Glutamatergic neuron (in vitro differentiated cells): ENCODE measurements around the gene HTRA2. TPM values are rescaled to one million over a fixed set of nuclear protein-coding genes. Genes with fewer than 3 reads are reported as not detected.

Experiments
- DNase-seq: peaks from one replicate; pipeline ENCODE4 v3.0.0; 2022
- H3K27ac Mint-ChIP-seq: one replicate; pipeline ENCODE4 v1.8.0; 2020; ENCODE audit warnings: mild to moderate bottlenecking, mixed read lengths, inconsistent platforms; ENCODE audit not compliant: unreplicated experiment
- H3K27me3 Mint-ChIP-seq: one replicate; pipeline ENCODE4 v1.8.0; 2020; ENCODE audit warnings: mild to moderate bottlenecking, moderate library complexity, mixed read lengths, inconsistent platforms; ENCODE audit not compliant: unreplicated experiment
- H3K36me3 Mint-ChIP-seq: one replicate; pipeline ENCODE4 v1.8.0; 2020; ENCODE audit warnings: mild to moderate bottlenecking, mixed read lengths, inconsistent platforms; ENCODE audit not compliant: unreplicated experiment
- H3K4me1 Mint-ChIP-seq: one replicate; pipeline ENCODE4 v1.8.0; 2020; ENCODE audit warnings: mild to moderate bottlenecking, low read depth, mixed read lengths, inconsistent platforms; ENCODE audit not compliant: unreplicated experiment
- H3K4me3 Mint-ChIP-seq: one replicate; pipeline ENCODE4 v1.8.0; 2020; ENCODE audit warnings: mild to moderate bottlenecking, mixed read lengths, inconsistent platforms; ENCODE audit not compliant: unreplicated experiment
- H3K9me3 Mint-ChIP-seq: one replicate; pipeline ENCODE4 v1.8.0; 2020; ENCODE audit warnings: mild to moderate bottlenecking, moderate library complexity, mixed read lengths, inconsistent platforms; ENCODE audit not compliant: unreplicated experiment
- total RNA-seq: library from RNA; stranded (reverse); fragmentation: NEBNext Ultra II Directional; extraction: Animal tissue kit (Norgen Biotek cat#: 25700); gene quantifications from one replicate; pipeline ENCODE4 v1.2.1, GENCODE V29; 2021; ENCODE audit not compliant: unreplicated experiment
- TF ChIP-seq, protein P1 (sequence below): fragments of 200-600 bp; sonication (generic); IDR thresholded peaks from one replicate; pipeline ENCODE4 v1.5.0; 2021; ENCODE audit not compliant: partially characterized antibody, unreplicated experiment

The HTRA2 gene
- total RNA-seq, 1 donor from 2014 or later: 46.7 TPM

DNA sequence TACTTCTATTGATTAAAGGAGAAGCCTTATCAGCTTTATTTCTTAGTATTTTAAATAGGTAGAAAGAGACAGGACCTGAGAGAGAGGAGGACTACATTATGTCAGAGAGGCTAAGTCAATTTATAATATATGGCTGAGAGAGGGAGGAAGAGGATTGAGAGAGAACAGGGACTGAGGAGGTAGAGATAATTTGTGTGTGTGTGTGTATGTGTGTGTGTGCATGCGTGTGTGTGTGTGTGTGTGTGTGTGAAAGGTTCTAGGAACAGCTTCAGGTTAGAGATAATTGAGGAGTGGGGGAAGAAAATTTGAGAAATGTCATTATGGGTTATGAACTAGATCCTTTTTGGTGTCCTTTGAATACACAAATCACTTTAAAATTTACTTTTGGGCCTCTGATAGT, 40.0 kb downstream of the HTRA2 start:
- Mint-ChIP-seq H3K27me3 (peaks cover 10% of the 10 kb centered on the region), H3K9me3 (no peaks in the 10 kb centered on the region), H3K4me3 (no peak overlapping the region), H3K36me3 (no peaks in the 10 kb centered on the region), H3K27ac (no peak overlapping the region), H3K4me1 (no peaks in the 10 kb centered on the region)
- DNase-seq: no peak
- TF ChIP-seq, protein P1, sequence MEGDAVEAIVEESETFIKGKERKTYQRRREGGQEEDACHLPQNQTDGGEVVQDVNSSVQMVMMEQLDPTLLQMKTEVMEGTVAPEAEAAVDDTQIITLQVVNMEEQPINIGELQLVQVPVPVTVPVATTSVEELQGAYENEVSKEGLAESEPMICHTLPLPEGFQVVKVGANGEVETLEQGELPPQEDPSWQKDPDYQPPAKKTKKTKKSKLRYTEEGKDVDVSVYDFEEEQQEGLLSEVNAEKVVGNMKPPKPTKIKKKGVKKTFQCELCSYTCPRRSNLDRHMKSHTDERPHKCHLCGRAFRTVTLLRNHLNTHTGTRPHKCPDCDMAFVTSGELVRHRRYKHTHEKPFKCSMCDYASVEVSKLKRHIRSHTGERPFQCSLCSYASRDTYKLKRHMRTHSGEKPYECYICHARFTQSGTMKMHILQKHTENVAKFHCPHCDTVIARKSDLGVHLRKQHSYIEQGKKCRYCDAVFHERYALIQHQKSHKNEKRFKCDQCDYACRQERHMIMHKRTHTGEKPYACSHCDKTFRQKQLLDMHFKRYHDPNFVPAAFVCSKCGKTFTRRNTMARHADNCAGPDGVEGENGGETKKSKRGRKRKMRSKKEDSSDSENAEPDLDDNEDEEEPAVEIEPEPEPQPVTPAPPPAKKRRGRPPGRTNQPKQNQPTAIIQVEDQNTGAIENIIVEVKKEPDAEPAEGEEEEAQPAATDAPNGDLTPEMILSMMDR: no peak

DNA sequence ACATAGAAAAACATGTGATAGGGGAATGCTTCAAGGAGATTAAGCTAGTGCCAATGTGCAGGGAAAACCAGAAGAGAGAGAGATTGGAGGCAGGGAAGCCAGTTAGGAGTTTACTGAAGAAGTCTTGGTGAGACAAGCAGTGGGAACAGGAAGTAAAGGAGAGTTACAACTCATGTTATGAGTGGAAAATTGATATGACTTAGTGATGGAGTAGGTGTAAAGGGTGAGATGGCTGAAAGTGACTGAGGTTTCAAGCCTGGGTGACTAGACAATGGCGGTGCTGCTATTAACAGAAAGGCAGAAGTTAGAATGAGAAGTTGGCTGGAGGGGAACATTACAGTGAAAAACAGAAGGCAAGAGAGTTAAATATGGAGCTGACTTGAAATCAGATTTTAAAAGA, 41.3 kb downstream of the HTRA2 start:
- Mint-ChIP-seq H3K36me3 (no peaks in the 10 kb centered on the region), H3K4me1 (peaks cover 6% of the 10 kb centered on the region), H3K27ac (no peak overlapping the region), H3K9me3 (no peaks in the 10 kb centered on the region), H3K27me3 (peaks cover 6% of the 10 kb centered on the region), H3K4me3 (no peak overlapping the region)
- no peak for DNase-seq
- TF ChIP-seq, protein P1: no peak

DNA sequence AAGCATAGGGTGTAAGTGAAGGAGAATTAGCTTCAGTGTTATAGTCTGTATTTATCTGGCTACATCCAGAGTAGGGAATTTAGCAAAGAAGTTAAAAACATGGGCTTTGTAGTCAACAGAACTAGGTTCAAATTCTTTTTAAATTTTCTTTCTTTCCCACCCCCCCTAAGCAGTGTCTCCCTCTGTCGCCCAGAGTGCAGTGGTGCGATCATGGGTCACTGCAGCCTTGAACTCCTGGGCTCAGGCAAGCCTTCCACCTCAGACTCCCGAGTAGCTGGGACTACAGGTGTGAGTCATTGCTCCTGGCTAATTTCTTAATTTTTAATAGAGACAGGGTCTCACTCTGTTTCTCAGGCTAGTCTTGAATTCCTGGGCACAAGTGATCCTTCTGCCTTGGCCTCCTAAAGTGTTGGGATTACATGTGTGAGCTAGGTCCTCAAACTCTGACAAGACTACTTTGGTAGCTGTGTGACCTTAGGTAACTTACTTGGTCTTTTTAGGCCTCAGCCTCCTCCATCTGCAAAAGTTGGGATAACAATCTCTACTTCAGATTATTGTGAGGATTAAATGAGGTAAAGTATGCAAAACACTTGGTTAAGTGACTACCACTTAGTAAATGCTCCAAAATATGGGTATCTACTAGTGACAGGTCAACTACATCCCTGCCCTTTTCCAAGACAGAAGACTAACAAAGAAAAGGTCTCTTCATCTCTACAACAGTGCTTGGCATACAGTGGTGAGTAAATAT, 42.6 kb downstream of the HTRA2 start:
- Mint-ChIP-seq H3K27ac (no peak overlapping the region), H3K36me3 (no peaks in the 10 kb centered on the region), H3K4me3 (no peak overlapping the region), H3K9me3 (peaks cover 2% of the 10 kb centered on the region), H3K27me3 (peaks cover 4% of the 10 kb centered on the region), H3K4me1 (peaks cover 13% of the 10 kb centered on the region)
- TF ChIP-seq, protein P1: no peak
- no peak for DNase-seq

- H3K36me3 Mint-ChIP-seq: no peaks in the 10 kb centered on the region
- peaks cover 3% of the 10 kb centered on the region for H3K9me3 Mint-ChIP-seq
- TF ChIP-seq, protein P1: no peak
- no peak overlapping the region for H3K4me3 Mint-ChIP-seq
- H3K4me1 Mint-ChIP-seq: peaks cover 13% of the 10 kb centered on the region
- no peak overlapping the region for H3K27ac Mint-ChIP-seq
- no peak for DNase-seq
- peaks cover 2% of the 10 kb centered on the region for H3K27me3 Mint-ChIP-seq
Measured at GRCh38 chr2:74573747-74574562, 44.2 kb downstream of the HTRA2 start.

DNA sequence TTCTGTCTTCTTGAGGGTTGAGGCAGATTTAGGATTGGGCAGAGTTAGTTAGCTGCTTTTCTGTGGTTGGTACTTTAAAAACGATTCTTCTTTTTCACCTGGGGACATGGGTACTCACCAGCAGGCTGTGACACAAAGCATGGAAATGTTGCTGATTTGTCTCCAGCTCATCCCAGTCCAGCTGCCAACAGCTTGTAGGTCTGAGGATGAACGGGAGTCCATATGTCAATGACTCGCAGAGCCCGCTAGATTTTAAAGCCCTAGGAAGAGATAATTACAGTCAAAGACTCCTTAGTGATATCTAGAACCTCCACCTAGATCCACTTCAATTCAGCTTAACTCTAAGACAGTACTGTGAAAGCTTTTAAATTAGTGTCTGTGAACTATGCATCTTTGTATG, 45.6 kb downstream of the HTRA2 start:
- H3K36me3 Mint-ChIP-seq: no peaks in the 10 kb centered on the region
- no peak for DNase-seq
- TF ChIP-seq, protein P1: no peak
- peaks cover 3% of the 10 kb centered on the region for H3K9me3 Mint-ChIP-seq
- H3K27ac Mint-ChIP-seq: no peak overlapping the region
- H3K4me3 Mint-ChIP-seq: no peak overlapping the region
- peaks cover 13% of the 10 kb centered on the region for H3K4me1 Mint-ChIP-seq
- no peaks in the 10 kb centered on the region for H3K27me3 Mint-ChIP-seq
